ENCODE results near the gene CRX.
A peak's percentile ranks its signal among the peaks of the same experiment; 100 is the strongest.
"Not testable (repeated sequence)": the region's sequence is repeated elsewhere in the genome, so short reads cannot be mapped to it uniquely, and the experiment has no call there.

The CRX gene

DNA sequence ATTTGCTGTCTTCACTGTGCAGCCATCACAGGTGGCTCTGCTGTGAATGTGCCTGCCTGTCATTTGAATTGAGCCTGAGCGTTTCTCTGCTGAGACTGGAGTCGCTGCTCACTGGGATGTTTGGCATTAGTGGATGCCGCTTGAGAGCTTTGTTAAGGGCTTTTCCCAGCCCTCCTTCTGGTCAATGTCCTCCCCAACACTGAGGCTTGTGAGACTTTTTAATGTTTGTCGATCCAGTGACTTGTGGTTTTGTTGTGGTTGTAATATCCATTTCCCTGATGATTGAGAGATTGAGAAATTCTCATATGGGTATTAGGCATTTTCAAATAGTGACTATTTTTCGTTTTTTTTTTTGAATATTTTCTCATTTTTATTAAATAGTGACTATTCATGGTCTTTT is 39.9 kb downstream of the CRX start:
- no peak for DNase-seq (ENCODE audit: low read depth)
- no peak for TF ChIP-seq CTCF (IDR thresholded peaks at IDR 0.05; ENCODE audit: low read depth, low read length, missing control alignments)
- in situ Hi-C loops (cut with HindIII; ENCODE audit: low sequenced_read_pairs): no loop called here
- H3K4me3 ChIP-seq (ENCODE audit: low read depth, low read length): no peak overlapping the region

DNA sequence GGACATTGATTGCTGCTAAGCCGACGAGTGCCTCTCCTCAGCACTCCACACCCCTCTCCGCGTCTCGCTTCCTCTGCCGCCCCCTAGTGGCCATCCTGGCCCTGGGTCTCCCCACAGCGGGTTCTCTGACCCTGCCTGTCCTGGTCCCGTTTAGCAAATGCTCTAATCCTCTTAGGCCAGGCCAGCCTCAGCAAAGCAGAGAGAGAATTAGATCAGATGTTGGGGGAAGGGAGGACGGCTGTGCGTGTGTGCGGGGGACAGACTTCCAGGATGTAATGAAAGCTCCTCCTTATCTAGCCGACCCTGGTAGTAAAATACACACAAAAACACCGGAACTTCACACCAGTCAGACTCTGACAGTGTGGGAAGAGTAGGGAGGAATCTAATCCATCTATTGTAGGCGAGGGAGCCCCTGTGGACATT is 41.8 kb downstream of the CRX start:
- peak; percentile 96 for TF ChIP-seq CTCF (IDR thresholded peaks at IDR 0.05; ENCODE audit: low read depth, low read length, missing control alignments)
- in situ Hi-C loops (cut with HindIII; ENCODE audit: low sequenced_read_pairs): no loop called here
- DNase-seq (ENCODE audit: low read depth): peak; percentile 18
- no peak overlapping the region for H3K4me3 ChIP-seq (ENCODE audit: low read depth, low read length)

- H3K4me3 ChIP-seq (ENCODE audit: low read depth, low read length): no peak overlapping the region
- no peak for TF ChIP-seq CTCF (IDR thresholded peaks at IDR 0.05; ENCODE audit: low read depth, low read length, missing control alignments)
- DNase-seq (ENCODE audit: low read depth): no peak
- in situ Hi-C loops (cut with HindIII; ENCODE audit: low sequenced_read_pairs): no loop called here
These were observed 43.4 kb downstream of the CRX start for GRCh38 chr19:47865166-47865565.

GRCh38 chr19:47878906-47879305 is 57.2 kb downstream of the CRX start:
- no peak for DNase-seq (ENCODE audit: low read depth)
- TF ChIP-seq CTCF (IDR thresholded peaks at IDR 0.05; ENCODE audit: low read depth, low read length, missing control alignments): no peak
- in situ Hi-C loops (cut with HindIII; ENCODE audit: low sequenced_read_pairs): no loop called here

DNA sequence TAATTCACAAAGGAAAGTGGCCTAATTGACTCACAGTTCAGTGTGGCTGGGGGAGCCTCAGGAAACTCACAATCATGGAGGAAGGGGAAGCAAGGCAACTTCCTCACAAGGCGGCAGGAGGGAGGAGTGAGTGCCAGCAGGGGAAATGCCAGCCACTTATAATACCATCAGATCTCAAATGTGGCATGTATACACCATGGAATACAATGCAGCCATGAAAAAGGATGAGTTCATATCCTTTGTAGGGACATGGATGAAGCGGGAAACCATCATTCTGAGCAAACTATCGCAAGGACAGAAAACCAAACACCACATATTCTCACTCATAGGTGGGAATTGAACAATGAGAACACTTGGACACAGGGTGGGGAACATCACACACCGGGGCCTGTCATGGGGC is 57.6 kb downstream of the CRX start:
- DNase-seq (ENCODE audit: low read depth); H3K4me3 ChIP-seq (ENCODE audit: low read depth, low read length); in situ Hi-C loops (cut with HindIII; ENCODE audit: low sequenced_read_pairs): not testable (repeated sequence)

More at GRCh38 chr19:47878906-47879305, 57.2 kb downstream of the CRX start:
- no peak overlapping the region for H3K4me3 ChIP-seq (ENCODE audit: low read depth, low read length)

DNA sequence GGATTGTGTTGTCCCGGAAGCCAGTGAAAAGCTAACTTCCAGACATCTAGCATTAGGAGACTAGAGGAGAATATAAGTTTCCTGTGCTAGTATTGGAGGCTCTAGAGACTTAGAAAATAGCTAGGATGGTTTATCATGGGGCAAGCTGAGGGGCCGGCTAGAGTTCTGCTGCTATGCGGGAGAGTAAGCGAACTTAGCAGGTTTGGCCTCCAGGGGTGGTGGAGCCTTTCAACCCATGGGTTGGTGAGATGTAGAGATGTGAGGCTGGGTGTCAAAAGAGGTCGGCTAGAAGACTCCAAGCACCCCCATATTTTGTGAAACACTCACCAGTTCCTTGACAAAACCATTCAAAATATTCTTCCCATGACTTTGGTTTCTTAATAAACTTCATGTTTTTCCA is 60.0 kb downstream of the CRX start:
- no peak for TF ChIP-seq CTCF (IDR thresholded peaks at IDR 0.05; ENCODE audit: low read depth, low read length, missing control alignments)
- in situ Hi-C loops (cut with HindIII; ENCODE audit: low sequenced_read_pairs): no loop called here
- H3K4me3 ChIP-seq (ENCODE audit: low read depth, low read length): no peak overlapping the region
- DNase-seq (ENCODE audit: low read depth): no peak

DNA sequence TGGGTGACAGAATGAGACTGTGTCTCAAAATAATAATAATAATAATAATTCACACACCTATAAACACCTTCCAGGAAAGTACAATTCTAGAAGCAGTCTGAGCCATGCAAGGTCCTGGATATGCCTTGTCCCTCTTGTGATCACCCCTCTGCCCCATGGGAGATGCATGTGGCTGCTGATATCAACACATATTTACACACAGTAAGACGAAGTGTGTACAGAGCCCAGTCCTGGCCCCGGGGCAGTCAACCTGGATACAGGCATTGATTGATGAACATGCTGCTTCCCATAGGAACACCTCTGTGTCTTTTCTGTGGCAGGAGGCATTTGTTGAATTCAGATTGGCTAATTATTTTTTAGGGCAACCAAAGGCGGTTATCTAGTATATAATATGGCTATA is 61.2 kb downstream of the CRX start:
- TF ChIP-seq CTCF (IDR thresholded peaks at IDR 0.05; ENCODE audit: low read depth, low read length, missing control alignments): no peak
- H3K4me3 ChIP-seq (ENCODE audit: low read depth, low read length): no peak overlapping the region
- no peak for DNase-seq (ENCODE audit: low read depth)
- in situ Hi-C loops (cut with HindIII; ENCODE audit: low sequenced_read_pairs): no loop called here

Data from astrocyte of the cerebellum (primary cell).